ENCODE measurements around the gene TBC1D14. TPM values are rescaled to one million over a fixed set of nuclear protein-coding genes. Genes with fewer than 3 reads are reported as not detected.

Gene TBC1D14
- total and polyA plus RNA-seq, 2 of the 4 experiments (the other 2 are of a cell fraction) = 31.7 to 40.7 TPM

DNA sequence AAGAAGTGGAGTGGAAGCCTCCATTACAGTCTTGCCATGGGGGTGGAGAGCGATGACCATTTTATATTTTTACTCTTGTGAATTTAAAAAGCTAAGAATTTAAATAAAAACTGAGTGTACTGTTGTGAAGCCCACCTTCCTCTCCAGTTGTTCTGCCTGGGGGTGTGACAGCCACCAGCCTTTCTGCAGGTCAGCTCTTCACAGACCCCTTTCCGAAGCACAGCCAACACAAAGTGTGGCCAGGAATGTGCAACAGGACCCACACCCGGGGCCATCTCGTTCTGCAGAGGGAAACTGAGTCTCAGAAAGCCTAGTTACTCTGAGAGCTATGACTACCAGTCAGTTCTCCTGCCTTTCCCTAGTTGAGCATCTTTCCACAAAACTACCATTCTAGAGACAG lies 156.9 kb downstream of the TBC1D14 start:
- no peak for TF ChIP-seq CEBPB (IDR thresholded peaks at IDR 0.05; ENCODE audit: low read depth, low read length)
- TF ChIP-seq RAD21 (IDR thresholded peaks at IDR 0.05; ENCODE audit: low read length) = no peak
- no peak for TF ChIP-seq POLR2A (IDR thresholded peaks at IDR 0.05; ENCODE audit: low read depth, low read length)
- TF ChIP-seq BHLHE40 (IDR thresholded peaks at IDR 0.05; ENCODE audit: low read depth, low read length) = no peak
- TF ChIP-seq MAFK (IDR thresholded peaks at IDR 0.05; ENCODE audit: low read depth, low read length) = no peak
- no peak for TF ChIP-seq MAZ (IDR thresholded peaks at IDR 0.05; ENCODE audit: borderline replicate concordance, low read depth, low read length)
- TF ChIP-seq FOS (IDR thresholded peaks at IDR 0.05; ENCODE audit: low read depth, low read length) = no peak
- TF ChIP-seq, protein P1, sequence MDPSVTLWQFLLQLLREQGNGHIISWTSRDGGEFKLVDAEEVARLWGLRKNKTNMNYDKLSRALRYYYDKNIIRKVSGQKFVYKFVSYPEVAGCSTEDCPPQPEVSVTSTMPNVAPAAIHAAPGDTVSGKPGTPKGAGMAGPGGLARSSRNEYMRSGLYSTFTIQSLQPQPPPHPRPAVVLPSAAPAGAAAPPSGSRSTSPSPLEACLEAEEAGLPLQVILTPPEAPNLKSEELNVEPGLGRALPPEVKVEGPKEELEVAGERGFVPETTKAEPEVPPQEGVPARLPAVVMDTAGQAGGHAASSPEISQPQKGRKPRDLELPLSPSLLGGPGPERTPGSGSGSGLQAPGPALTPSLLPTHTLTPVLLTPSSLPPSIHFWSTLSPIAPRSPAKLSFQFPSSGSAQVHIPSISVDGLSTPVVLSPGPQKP (IDR thresholded peaks at IDR 0.05; ENCODE audit: borderline replicate concordance, low read depth, low read length) = no peak
- no peak for TF ChIP-seq MXI1 (IDR thresholded peaks at IDR 0.05; ENCODE audit: borderline replicate concordance, low read depth, low read length)
- Histone ChIP-seq H2AK9ac (replicated peaks; ENCODE audit: low read depth, low read length, poor library complexity) (no peak overlapping the region), H2BK15ac (ENCODE audit: low read depth, low read length) (no peak overlapping the region), H3K27ac (ENCODE audit: insufficient read depth, low read length) (no peak overlapping the region), H3K4me1 (ENCODE audit: control insufficient read depth, insufficient read depth, low read length) (peaks cover 7% of the 10 kb centered on the region; the same call in 1 of the 2 replicates), H3K36me3 (ENCODE audit: control insufficient read depth, insufficient read depth, low read length) (peaks cover 21% of the 10 kb centered on the region), H3K18ac (ENCODE audit: low read depth, low read length) (no peak overlapping the region), H2BK5ac (ENCODE audit: low read depth, low read length, poor library complexity, severe bottlenecking) (no peak overlapping the region), H3K4ac (ENCODE audit: low read depth, low read length) (no peak overlapping the region), H3K27me3 (ENCODE audit: control insufficient read depth, insufficient read depth, low read length) (peaks cover under 1% of the 10 kb centered on the region; the same call in 1 of the 2 replicates), H3K9me3 (ENCODE audit: control insufficient read depth, insufficient read depth, low read length) (no peaks in the 10 kb centered on the region), H4K5ac (ENCODE audit: low read depth, low read length) (no peak overlapping the region), H4K20me1 (ENCODE audit: insufficient read depth, low read length) (peaks cover 19% of the 10 kb centered on the region), H2AK5ac (ENCODE audit: low read depth, low read length) (peak overlapping the region; percentile 71; the same call in 1 of the 2 replicates), H3K14ac (replicated peaks; ENCODE audit: low read depth, low read length) (no peak overlapping the region; the same call in 1 of the 2 replicates), H3K56ac (ENCODE audit: extremely low read depth, insufficient read depth, low read length) (no peak overlapping the region), H3K4me2 (ENCODE audit: low read depth, low read length) (peak overlapping the region; percentile 98), H2BK20ac (ENCODE audit: low read depth, low read length) (no peak overlapping the region), H2BK120ac (ENCODE audit: low read depth, low read length) (no peak overlapping the region), H4K91ac (ENCODE audit: insufficient read depth, low read depth, low read length) (no peak overlapping the region), H3K4me3 (ENCODE audit: insufficient read depth, low read depth, low read length) (peak overlapping the region; percentile 55; the same call in 1 of the 2 replicates), H3K79me1 (ENCODE audit: low read depth in 1 of 2, low read length in 2 of 2) (peaks cover 26 to 40% of the 10 kb centered on the region in 2 experiments), H3K9me1 (ENCODE audit: insufficient read depth, low read length) (peaks cover 3% of the 10 kb centered on the region; the same call in 1 of the 2 replicates), H4K8ac (ENCODE audit: low read depth in 2 of 2, low read length in 2 of 2) (no peak overlapping the region), H2AFZ (replicated peaks; ENCODE audit: low read length, poor library complexity) (no peak overlapping the region), H3K9ac (ENCODE audit: low read depth, low read length) (peak overlapping the region; percentile 17; the same call in 1 of the 2 replicates), H3K23ac (ENCODE audit: low read depth, low read length) (peak overlapping the region; percentile 51; the same call in 1 of the 2 replicates)
- no TSS peak for BruUV-seq (replicated peaks)
- in situ Hi-C loops (cut with MboI; ENCODE audit: low sequenced_read_pairs) (no loop called here), dilution Hi-C loops (cut with HindIII; ENCODE audit: low sequenced_read_pairs, unreplicated experiment) (no loop called here), intact Hi-C loops (cut with micrococcal nuclease) (no loop called here)
- POLR2A ChIA-PET (ENCODE audit: unreplicated experiment) = no interaction called here
- DNase-seq (no peak), ATAC-seq (ENCODE audit: low read depth) (no peak)
- 88% methylated on average over 1 of the region's 4 CpGs; no CpG with 5 or more reads in 1 of the 2 experiments for WGBS, 2 experiments (ENCODE audit: extremely low coverage in 2 of 2, insufficient read length in 1 of 2)
- CTCF ChIA-PET = interaction anchor here (0.6 kb wide), 1 partner anchor 410 kb away, joined by 5 read pairs; no protein-coding TSS in a partner anchor
